Measurements from ENCODE around the gene INSRR. TPM values are rescaled to one million over a fixed set of nuclear protein-coding genes. Genes with fewer than 3 reads are reported as not detected.

INSRR gene
- total RNA-seq, 1 donor from 2014 or later = not detected

- no peak for TF ChIP-seq CTCF (IDR thresholded peaks at IDR 0.05)
- H3K4me3 Mint-ChIP-seq (ENCODE audit: unreplicated experiment) = no peak overlapping the region
- peak; percentile 62 for DNase-seq (ENCODE audit: low spot score)
- no peaks in the 10 kb centered on the region for H3K9me3 Mint-ChIP-seq (ENCODE audit: low read depth)
- peaks cover 18% of the 10 kb centered on the region for H3K4me1 Mint-ChIP-seq (ENCODE audit: low read depth)
- H3K36me3 Mint-ChIP-seq (ENCODE audit: low read depth) = peaks cover 1% of the 10 kb centered on the region
- H3K27ac Mint-ChIP-seq (ENCODE audit: unreplicated experiment) = no peak overlapping the region
- peaks cover 2% of the 10 kb centered on the region for H3K27me3 Mint-ChIP-seq (ENCODE audit: low read depth)
These were observed 45.5 kb upstream of the INSRR start for GRCh38 chr1:156904187-156904959.

DNA sequence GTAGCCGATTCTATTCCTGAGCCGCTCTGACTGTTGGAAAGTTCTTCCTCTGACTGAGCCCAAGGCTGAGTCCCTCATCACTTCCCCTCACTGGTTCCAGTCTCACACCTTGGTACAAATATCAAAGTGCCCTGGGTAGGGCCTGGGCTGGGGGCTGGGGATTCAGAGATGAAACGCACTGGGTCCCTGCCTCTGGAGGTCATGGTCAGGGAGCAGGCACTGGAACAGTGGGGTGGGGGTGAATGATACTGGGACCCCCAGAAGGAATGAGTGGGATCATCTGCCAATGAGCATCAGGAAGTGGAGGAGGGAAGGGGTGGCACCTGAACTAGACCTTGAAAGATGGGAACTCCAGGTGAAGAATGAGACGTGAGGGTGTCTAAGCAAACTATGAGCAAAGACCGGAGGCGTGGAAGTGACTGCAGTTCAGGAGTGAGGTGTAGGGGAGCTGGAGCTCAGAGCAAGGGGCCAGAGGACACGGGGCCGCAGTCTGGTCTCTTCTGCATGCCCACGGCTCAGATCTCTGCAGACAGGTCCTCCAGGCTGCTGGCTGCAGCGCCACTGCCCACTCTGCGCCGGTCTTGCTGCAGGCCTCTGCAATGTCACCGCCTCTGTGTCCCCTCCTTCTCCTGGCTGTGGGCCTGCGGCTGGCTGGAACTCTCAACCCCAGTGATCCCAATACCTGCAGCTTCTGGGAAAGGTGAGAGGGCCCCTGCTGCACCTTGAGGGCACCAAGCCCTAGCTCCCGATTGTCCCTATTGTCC, 44.6 kb upstream of the INSRR start:
- Mint-ChIP-seq H3K4me3 (ENCODE audit: unreplicated experiment) (no peak overlapping the region), H3K4me1 (ENCODE audit: low read depth) (peaks cover 23% of the 10 kb centered on the region), H3K27me3 (ENCODE audit: low read depth) (peaks cover 2% of the 10 kb centered on the region), H3K27ac (ENCODE audit: unreplicated experiment) (no peak overlapping the region), H3K36me3 (ENCODE audit: low read depth) (no peaks in the 10 kb centered on the region), H3K9me3 (ENCODE audit: low read depth) (no peaks in the 10 kb centered on the region)
- DNase-seq (ENCODE audit: low spot score) = peak; percentile 83
- no peak for TF ChIP-seq CTCF (IDR thresholded peaks at IDR 0.05)

DNA sequence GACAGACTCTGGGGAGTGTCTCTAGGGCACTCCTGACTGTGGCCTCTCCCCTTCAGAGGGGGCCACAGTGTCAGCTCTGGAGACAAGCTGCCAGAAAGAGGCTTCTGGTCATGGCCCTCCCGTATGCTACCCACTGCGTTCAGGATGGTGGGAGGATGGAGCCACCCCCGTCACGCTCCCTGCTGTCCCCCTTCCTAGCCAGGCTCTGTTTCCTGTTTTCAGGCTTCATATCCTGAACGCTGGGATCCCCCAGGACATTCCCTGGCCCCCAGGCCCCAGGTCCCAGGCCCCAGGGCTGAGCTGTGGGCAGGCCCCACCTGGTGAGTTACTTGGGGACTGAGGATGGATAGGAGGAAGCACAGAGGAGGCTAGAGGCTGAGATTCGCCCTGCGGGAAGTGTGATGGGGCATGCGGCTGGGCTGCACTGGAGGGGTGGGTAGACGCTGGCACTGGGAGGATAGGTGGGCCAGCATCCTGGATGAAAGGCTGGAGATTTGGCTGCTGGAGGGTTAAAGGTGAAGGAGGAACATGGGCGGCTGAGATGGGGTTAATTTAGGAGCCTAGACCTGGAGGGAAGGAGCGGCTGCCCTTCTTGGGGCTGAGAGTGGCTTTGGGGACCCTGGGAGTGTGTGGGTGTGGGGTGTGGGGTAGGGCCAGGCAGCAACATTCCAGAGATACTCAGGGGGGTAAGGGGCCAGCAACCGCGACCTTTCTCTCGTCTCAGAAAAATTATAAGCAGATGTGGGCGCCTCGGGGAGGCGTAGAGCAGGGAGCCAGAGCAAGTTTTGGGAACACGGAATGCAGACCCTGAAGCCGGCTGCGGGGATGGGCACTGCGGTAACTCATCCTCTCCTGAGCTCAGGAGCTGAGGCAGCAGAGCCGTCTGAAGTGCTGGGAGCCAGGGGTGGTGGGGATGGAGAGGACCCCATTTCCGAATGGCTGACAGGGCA, 43.3 kb upstream of the INSRR start:
- no peak overlapping the region for H3K4me3 Mint-ChIP-seq (ENCODE audit: unreplicated experiment)
- H3K9me3 Mint-ChIP-seq (ENCODE audit: low read depth) = no peaks in the 10 kb centered on the region
- no peaks in the 10 kb centered on the region for H3K36me3 Mint-ChIP-seq (ENCODE audit: low read depth)
- peak; percentile 74 for DNase-seq (ENCODE audit: low spot score)
- H3K27me3 Mint-ChIP-seq (ENCODE audit: low read depth) = peaks cover 2% of the 10 kb centered on the region
- peaks cover 35% of the 10 kb centered on the region for H3K4me1 Mint-ChIP-seq (ENCODE audit: low read depth)
- TF ChIP-seq CTCF (IDR thresholded peaks at IDR 0.05) = no peak
- H3K27ac Mint-ChIP-seq (ENCODE audit: unreplicated experiment) = no peak overlapping the region

GRCh38 chr1:156901590-156901900, 42.6 kb upstream of the INSRR start:
- no peak overlapping the region for H3K4me3 Mint-ChIP-seq (ENCODE audit: unreplicated experiment)
- H3K36me3 Mint-ChIP-seq (ENCODE audit: low read depth) = no peaks in the 10 kb centered on the region
- H3K27ac Mint-ChIP-seq (ENCODE audit: unreplicated experiment) = no peak overlapping the region
- peaks cover 2% of the 10 kb centered on the region for H3K27me3 Mint-ChIP-seq (ENCODE audit: low read depth)
- TF ChIP-seq CTCF (IDR thresholded peaks at IDR 0.05) = no peak
- no peaks in the 10 kb centered on the region for H3K9me3 Mint-ChIP-seq (ENCODE audit: low read depth)
- peaks cover 38% of the 10 kb centered on the region for H3K4me1 Mint-ChIP-seq (ENCODE audit: low read depth)
- DNase-seq (ENCODE audit: low spot score) = peak; percentile 76

All from chondrocyte (in vitro differentiated cells).